Hepatocyte (in vitro differentiated cells): ENCODE data around the gene HIP1. TPM values are rescaled to one million over a fixed set of nuclear protein-coding genes. Genes with fewer than 3 reads are reported as not detected.
"Not testable (repeated sequence)": the region's sequence is repeated elsewhere in the genome, so short reads cannot be mapped to it uniquely, and the experiment has no call there.

Source experiments
- DNase-seq: peaks from one replicate; pipeline ENCODE4 v3.0.0-alpha.2; 2016; ENCODE audit warnings: low spot score
- H2AFZ ChIP-seq: fragments of 200-600 bp; sonication (generic); 2 replicates; pipeline ENCODE4 v1.6.0; 2016; ENCODE audit warnings: antibody characterized with exemption, mild to moderate bottlenecking
- H3K27ac ChIP-seq: fragments of 200-600 bp; sonication (generic); 2 replicates; pipeline ENCODE4 v1.5.1; 2016; ENCODE audit warnings: mild to moderate bottlenecking
- H3K27me3 ChIP-seq: fragments of 200-600 bp; sonication (generic); 2 replicates; pipeline ENCODE4 v1.6.1; 2016
- H3K36me3 ChIP-seq: fragments of 200-600 bp; sonication (generic); replicated peaks from 2 replicates; pipeline ENCODE4 v1.5.1; 2016; ENCODE audit warnings: low read depth; ENCODE audit not compliant: insufficient read depth
- H3K4me1 ChIP-seq: fragments of 200-600 bp; sonication (generic); 2 replicates; pipeline ENCODE4 v1.5.1; 2016; ENCODE audit warnings: mild to moderate bottlenecking, moderate library complexity; ENCODE audit not compliant: insufficient read depth
- H3K4me2 ChIP-seq: fragments of 200-600 bp; sonication (generic); 2 replicates; pipeline ENCODE4 v1.6.0; 2016
- H3K4me3 ChIP-seq: fragments of 200-600 bp; sonication (generic); 2 replicates; pipeline ENCODE4 v1.5.1; 2016; ENCODE audit warnings: mild to moderate bottlenecking
- H3K79me2 ChIP-seq: fragments of 200-600 bp; sonication (generic); 2 replicates; pipeline ENCODE4 v1.6.0; 2017; ENCODE audit warnings: mild to moderate bottlenecking
- H3K9me2 ChIP-seq: fragments of 200-600 bp; sonication (generic); replicated peaks from 2 replicates; pipeline ENCODE4 v1.6.0; 2017; ENCODE audit warnings: mild to moderate bottlenecking; ENCODE audit not compliant: insufficient read depth
- H3K9me3 ChIP-seq: fragments of 200-600 bp; sonication (generic); 2 replicates; pipeline ENCODE4 v1.5.1; 2016; ENCODE audit warnings: low read depth, mild to moderate bottlenecking
- H4K20me1 ChIP-seq: fragments of 200-600 bp; sonication (generic); 2 replicates; pipeline ENCODE4 v1.6.0; 2016; ENCODE audit warnings: mild to moderate bottlenecking; ENCODE audit not compliant: insufficient read depth, poor library complexity, severe bottlenecking
- EZH2 ChIP-seq: fragments of 200-600 bp; sonication (generic); IDR thresholded peaks from 2 replicates; pipeline ENCODE4 v1.6.1; 2016; ENCODE audit warnings: antibody characterized with exemption, mild to moderate bottlenecking, borderline replicate concordance
- EZH2phosphoT487 ChIP-seq: fragments of 200-600 bp; sonication (generic); IDR thresholded peaks from one replicate; pipeline ENCODE4 v1.6.1; 2018; ENCODE audit warnings: antibody characterized with exemption, mild to moderate bottlenecking, low read depth, moderate library complexity; ENCODE audit not compliant: unreplicated experiment, severe bottlenecking
- WGBS: methylation state at CpG from one replicate; pipeline ENCODE4 v1.1.6; 2016; ENCODE audit warnings: low lambda C conversion rate; ENCODE audit errors: missing lambda C conversion rate; 5-methylcytosine and 5-hydroxymethylcytosine counted together
- polyA plus RNA-seq: library from polyadenylated mRNA; unstranded; fragments of >200 nt; fragmentation: Nextera tagmentation; extraction: Ambion mirVana; gene quantifications from 2 replicates; pipeline ENCODE4 v1.2.1, GENCODE V29; 2016
- total RNA-seq: library from RNA; depleted of rRNA; stranded (reverse); fragments of >200 nt; gene quantifications from 2 replicates; pipeline ENCODE4 v1.2.3, GENCODE V29; 2014
- TF ChIP-seq, protein P1 (sequence below): fragments of 200-600 bp; sonication (generic); IDR thresholded peaks from 2 replicates; pipeline ENCODE4 v1.5.1; 2016; ENCODE audit warnings: antibody characterized with exemption, mild to moderate bottlenecking; ENCODE audit not compliant: poor library complexity

Gene HIP1
- total and polyA plus RNA-seq, 2 experiments from 2014 or later, result 8.3 to 14.5 TPM

DNA sequence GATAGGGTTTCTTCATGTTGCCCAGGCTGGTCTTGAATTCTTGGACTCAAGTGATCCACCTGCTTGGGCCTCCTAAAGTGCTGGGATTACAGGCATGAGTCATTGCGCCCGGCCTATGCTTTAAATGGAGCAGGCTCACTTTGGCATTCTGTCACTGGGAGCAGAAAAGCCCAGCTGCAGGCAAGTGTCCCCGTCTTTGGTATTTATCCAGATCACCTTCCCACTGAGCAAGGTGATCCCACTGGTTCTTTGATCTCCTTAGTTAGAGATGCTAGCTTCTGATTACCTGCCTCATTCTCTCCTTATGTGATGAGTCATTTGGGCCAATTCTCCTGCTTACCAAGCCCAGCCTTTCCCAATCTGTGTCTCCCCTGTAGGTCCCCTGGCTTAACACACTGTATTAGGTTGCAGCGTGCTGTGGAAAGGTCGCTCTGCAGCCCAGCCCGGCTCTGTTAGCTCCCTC, 207.4 kb downstream of the HIP1 start:
- TF ChIP-seq, protein P1, sequence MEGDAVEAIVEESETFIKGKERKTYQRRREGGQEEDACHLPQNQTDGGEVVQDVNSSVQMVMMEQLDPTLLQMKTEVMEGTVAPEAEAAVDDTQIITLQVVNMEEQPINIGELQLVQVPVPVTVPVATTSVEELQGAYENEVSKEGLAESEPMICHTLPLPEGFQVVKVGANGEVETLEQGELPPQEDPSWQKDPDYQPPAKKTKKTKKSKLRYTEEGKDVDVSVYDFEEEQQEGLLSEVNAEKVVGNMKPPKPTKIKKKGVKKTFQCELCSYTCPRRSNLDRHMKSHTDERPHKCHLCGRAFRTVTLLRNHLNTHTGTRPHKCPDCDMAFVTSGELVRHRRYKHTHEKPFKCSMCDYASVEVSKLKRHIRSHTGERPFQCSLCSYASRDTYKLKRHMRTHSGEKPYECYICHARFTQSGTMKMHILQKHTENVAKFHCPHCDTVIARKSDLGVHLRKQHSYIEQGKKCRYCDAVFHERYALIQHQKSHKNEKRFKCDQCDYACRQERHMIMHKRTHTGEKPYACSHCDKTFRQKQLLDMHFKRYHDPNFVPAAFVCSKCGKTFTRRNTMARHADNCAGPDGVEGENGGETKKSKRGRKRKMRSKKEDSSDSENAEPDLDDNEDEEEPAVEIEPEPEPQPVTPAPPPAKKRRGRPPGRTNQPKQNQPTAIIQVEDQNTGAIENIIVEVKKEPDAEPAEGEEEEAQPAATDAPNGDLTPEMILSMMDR, result no peak
- TF ChIP-seq EZH2 (no peak), EZH2phosphoT487 (no peak)
- Histone ChIP-seq H3K4me2 (no peak overlapping the region), H3K36me3 (no peaks in the 10 kb centered on the region), H3K4me1 (peaks cover 7% of the 10 kb centered on the region), H4K20me1 (peaks cover 7% of the 10 kb centered on the region), H3K4me3 (no peak overlapping the region), H3K79me2 (peaks cover 11% of the 10 kb centered on the region), H2AFZ (no peak overlapping the region), H3K9me3 (no peaks in the 10 kb centered on the region), H3K27me3 (no peaks in the 10 kb centered on the region), H3K27ac (no peak overlapping the region), H3K9me2 (no peaks in the 10 kb centered on the region)
- DNase-seq, result peak; percentile 43
- WGBS, result 21% methylated on average over 6 of the region's 6 CpGs

DNA sequence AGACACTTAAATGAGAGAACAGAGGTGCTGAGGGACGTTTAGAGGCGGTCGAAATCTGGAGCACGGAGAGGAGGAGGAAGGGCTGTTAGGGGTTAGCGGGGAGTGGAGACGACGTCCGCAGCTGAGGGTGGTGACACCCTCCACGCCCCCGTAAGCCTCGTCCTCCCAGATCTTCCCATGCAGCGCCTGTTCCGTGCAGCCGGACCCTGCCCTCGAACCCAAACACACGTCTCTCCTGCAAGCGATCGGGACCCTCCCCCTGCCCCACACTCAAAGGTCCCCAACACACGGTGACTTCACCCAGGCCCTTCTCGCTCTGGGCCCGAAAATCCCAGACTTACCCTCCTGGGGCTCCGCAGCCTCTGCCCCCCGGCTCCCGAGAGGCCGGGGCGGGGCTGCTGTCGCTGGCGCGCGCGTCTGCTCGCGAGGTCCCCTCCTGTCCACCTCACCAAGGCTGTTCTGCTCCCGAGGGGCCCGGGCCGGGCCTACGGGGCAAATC, 211.5 kb downstream of the HIP1 start:
- Histone ChIP-seq H3K27ac (peak overlapping the region; percentile 88), H4K20me1 (peaks cover 14% of the 10 kb centered on the region), H3K4me1 (peaks cover 12% of the 10 kb centered on the region), H3K4me3 (peak overlapping the region; percentile 47), H3K79me2 (peaks cover 48% of the 10 kb centered on the region), H3K4me2 (peak overlapping the region; percentile 97)
- not testable (repeated sequence) for H3K27me3 ChIP-seq, H3K36me3 ChIP-seq, H3K9me2 ChIP-seq, H3K9me3 ChIP-seq, H2AFZ ChIP-seq
- WGBS, result 4% methylated on average over 28 of the region's 37 CpGs
- peak; percentile 15 for DNase-seq

DNA sequence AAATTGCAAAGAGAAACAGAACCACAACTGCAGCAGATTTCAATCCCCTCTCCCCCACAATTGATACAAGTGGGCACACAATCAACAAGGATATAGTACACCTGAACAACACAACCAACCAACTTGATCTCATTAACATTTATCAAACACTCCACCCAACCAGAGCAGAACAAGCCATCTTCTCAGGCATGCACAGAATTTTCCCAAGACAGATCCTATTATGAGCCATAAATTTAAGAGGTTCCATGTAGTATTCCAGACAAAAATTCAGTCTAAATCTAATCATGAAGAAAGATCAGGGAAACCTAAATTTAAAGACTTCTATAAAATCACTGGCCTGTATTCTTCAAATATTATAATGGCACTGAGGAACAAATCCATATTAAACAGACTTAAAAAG, 217.0 kb downstream of the HIP1 start:
- H4K20me1 ChIP-seq, result peaks cover 16% of the 10 kb centered on the region
- DNase-seq, result not testable (repeated sequence)

DNA sequence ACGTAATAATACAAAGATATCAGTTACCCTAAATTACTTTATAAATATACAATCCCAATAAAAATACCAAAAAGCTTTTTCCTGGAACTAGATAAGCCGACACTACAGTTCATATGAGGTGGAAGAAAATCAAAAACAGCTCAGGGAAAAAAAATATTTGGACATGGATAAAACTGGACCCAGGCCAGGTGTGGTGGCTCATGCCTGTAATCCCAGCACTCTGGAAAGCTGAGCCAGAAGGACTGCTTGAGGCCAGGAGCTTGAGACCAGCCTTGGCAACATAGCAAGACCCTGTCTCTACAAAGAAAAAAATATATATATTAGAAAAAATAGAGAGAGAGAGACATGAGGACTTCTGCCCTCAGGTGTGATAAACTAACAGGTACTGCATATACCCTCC, 219.9 kb downstream of the HIP1 start:
- H2AFZ ChIP-seq, H3K4me1 ChIP-seq, H3K4me2 ChIP-seq, H3K27ac ChIP-seq, H3K9me3 ChIP-seq, DNase-seq, H3K4me3 ChIP-seq, H3K36me3 ChIP-seq, H3K27me3 ChIP-seq, H3K9me2 ChIP-seq: not testable (repeated sequence)
- WGBS, result 91% methylated on average over 2 of the region's 2 CpGs
- peaks cover 11% of the 10 kb centered on the region for H4K20me1 ChIP-seq
- peaks cover 52% of the 10 kb centered on the region for H3K79me2 ChIP-seq

More for the DNA sequence above, 217.0 kb downstream of the HIP1 start:
- not testable (repeated sequence) for H3K4me1 ChIP-seq, H2AFZ ChIP-seq, H3K9me3 ChIP-seq, H3K4me2 ChIP-seq, H3K27ac ChIP-seq, H3K4me3 ChIP-seq, H3K9me2 ChIP-seq, H3K27me3 ChIP-seq, H3K36me3 ChIP-seq
- H3K79me2 ChIP-seq, result peaks cover 77% of the 10 kb centered on the region

DNA sequence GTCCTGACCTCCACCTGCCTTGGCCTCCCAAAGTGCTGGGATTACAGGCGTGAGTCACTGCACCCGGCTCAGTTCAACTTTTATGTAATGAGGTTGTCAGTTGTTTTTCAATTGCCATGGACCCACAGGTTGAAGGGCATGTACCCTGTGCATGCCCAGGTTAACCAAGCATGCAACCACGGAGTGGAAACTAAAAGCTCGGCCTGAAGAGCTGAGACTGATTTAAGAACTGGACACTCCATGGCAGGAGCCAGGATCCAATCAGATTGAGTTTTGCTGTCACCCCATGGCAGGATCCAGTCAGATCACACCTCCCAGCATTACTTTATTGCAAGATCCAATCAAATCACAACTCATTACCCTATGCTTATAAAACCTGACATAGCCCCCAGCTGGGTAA, 229.7 kb downstream of the HIP1 start:
- DNase-seq, H2AFZ ChIP-seq, H3K27me3 ChIP-seq, H4K20me1 ChIP-seq, H3K4me3 ChIP-seq, H3K4me1 ChIP-seq, H3K4me2 ChIP-seq, H3K9me2 ChIP-seq, H3K36me3 ChIP-seq, H3K27ac ChIP-seq, H3K9me3 ChIP-seq, H3K79me2 ChIP-seq: not testable (repeated sequence)
- WGBS, result 94% methylated on average over 2 of the region's 4 CpGs

DNA sequence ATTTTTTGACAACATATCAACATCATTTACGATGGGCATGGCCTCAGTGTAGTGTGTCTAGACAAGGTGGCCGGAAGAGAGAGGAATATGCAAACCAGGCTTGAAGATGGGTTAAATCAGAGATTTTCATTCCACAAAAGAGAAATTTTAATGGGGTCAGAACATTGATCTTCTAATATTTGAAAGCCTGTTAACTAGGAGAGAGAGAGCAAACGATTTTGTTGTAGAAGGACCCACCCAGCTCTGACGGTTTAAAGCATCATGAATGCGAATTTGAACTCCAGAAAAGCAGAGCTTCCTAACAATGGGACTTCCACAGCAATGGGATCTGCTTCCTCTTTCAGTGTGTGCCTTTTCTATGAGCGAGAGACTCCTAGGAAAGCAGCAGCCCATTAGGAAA, 246.7 kb downstream of the HIP1 start, which contains the start of gene SPDYE5:
TSS of gene SPDYE5 (plus strand) at position 301 of the 400 bp plus-strand sequence. CDS start 1,728 bp downstream, outside the sequence.
- not testable (repeated sequence) for H3K4me1 ChIP-seq, H3K36me3 ChIP-seq, H3K27ac ChIP-seq, H2AFZ ChIP-seq, H3K4me3 ChIP-seq, H3K9me3 ChIP-seq, H3K79me2 ChIP-seq, H3K9me2 ChIP-seq, DNase-seq, H3K4me2 ChIP-seq, H4K20me1 ChIP-seq, H3K27me3 ChIP-seq
- WGBS, result 90% methylated on average over 5 of the region's 6 CpGs

DNA sequence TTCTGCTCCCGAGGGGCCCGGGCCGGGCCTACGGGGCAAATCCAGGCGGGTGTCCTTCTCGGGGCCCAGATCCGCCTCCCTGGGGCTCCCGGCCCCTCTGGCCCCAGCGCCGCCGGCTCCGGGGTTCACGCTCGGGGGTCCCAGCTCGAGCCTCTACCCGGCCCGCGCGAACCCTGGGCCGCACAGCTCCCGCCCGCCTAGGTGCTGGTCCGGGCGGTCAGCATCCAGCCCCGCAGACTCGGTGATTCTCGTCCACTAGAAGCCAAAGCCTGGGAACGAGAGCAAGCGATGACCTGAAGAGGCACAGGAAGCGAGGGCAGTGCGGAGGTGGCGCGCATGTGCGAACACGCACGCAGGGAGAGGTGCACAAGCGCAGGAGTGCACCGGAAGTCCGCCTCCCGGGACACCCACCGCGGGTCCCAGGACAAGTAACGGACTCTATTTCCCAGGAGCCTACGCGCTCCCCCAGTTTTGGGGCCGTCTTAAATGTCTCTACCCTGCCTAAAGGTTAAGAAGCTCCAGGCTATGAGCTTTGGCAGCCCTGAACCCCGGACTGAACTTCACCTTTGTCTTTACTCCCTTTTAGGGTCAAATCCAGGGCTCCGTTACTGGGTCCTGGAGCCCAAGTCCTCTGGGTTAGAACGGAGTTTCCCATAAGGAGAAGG, 252.6 kb downstream of the HIP1 start, which contains the start of gene POM121C:
TSS of gene POM121C (minus strand) at position 321 of the 665 bp plus-strand sequence. CDS start 44,803 bp downstream, outside the sequence.
- WGBS, result 2% methylated on average over 41 of the region's 49 CpGs
- not testable (repeated sequence) for H3K27me3 ChIP-seq, H3K9me3 ChIP-seq, H3K36me3 ChIP-seq, H3K4me1 ChIP-seq, H4K20me1 ChIP-seq, H3K9me2 ChIP-seq
- peak within 1 kb of the TSS; percentile 43 for H2AFZ ChIP-seq
- H3K4me3 ChIP-seq, result peak within 1 kb of the TSS; percentile 14
- peak; percentile 95 for DNase-seq
- H3K4me2 ChIP-seq, result peak within 1 kb of the TSS; percentile 72
- H3K27ac ChIP-seq, result peak within 1 kb of the TSS; percentile 77
- H3K79me2 ChIP-seq, result peaks cover 17% of the 10 kb centered on the region
